Activated T-cell treated with anti-CD3 and anti-CD28 coated beads, Interleukin-2, amount 50 U/mL, for 24 hours (primary cell): ENCODE data around the gene HMGCLL1.

Source experiments
- DNase-seq: peaks from one replicate; pipeline ENCODE4 v3.0.0-alpha.2; 2020
- H3K27ac Mint-ChIP-seq: 2 replicates; pipeline ENCODE4 v1.8.0; 2020; ENCODE audit warnings: mild to moderate bottlenecking, mixed read lengths
- H3K27me3 Mint-ChIP-seq: 2 replicates; pipeline ENCODE4 v1.8.0; 2020; ENCODE audit warnings: mixed read lengths
- H3K36me3 Mint-ChIP-seq: 2 replicates; pipeline ENCODE4 v1.8.0; 2020; ENCODE audit warnings: low read depth, mixed read lengths
- H3K4me1 Mint-ChIP-seq: 2 replicates; pipeline ENCODE4 v1.8.0; 2020; ENCODE audit warnings: low read depth, mixed read lengths
- H3K4me3 Mint-ChIP-seq: 2 replicates; pipeline ENCODE4 v1.8.0; 2020; ENCODE audit warnings: mild to moderate bottlenecking, moderate library complexity, mixed read lengths
- H3K9me3 Mint-ChIP-seq: 2 replicates; pipeline ENCODE4 v1.8.0; 2020; ENCODE audit warnings: mixed read lengths

HMGCLL1 gene

DNA sequence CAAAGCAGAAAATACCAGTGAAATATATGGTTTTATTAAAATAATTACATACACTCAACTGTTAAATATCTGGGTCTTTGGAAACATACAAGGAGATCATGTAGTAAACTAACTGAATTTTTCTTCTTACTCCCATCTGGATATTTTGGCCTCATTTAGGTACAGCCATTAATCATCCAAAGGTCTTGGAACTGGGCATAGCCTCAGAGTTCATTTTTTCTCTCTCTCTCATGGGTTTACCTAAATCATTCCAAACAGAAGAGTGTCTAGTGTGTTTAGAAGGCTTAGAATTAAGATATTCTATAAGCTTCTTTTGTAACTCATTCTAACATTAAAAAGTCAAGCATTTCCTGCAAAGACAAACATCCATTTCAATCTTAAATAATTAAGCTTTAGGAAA, 79.4 kb downstream of the HMGCLL1 start:
- Mint-ChIP-seq H3K9me3 (peaks cover 4% of the 10 kb centered on the region), H3K27ac (no peak overlapping the region), H3K4me3 (no peak overlapping the region), H3K36me3 (no peaks in the 10 kb centered on the region), H3K4me1 (no peaks in the 10 kb centered on the region), H3K27me3 (no peaks in the 10 kb centered on the region)
- no peak for DNase-seq

DNA sequence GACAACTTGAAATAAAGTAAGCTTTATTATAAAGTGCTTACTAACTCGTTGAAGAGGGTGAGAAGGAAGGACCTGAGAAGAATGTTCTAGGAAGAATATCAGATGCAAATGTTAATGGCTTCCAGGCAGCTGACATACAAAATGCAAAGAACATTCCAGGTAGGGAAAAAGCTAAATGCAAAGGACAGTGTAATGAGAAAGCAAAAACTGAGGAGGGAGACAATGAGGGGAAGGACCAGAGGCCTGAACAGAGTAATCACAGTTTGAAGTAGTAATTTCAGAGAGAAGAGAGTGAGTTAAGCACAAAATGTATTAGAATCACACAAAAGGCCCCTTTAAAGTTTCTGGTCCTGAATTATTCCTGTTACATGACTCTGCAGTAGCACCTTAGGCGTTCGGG, 81.3 kb downstream of the HMGCLL1 start:
- H3K27ac Mint-ChIP-seq = no peak overlapping the region
- H3K9me3 Mint-ChIP-seq = peaks cover 4% of the 10 kb centered on the region
- no peak for DNase-seq
- no peak overlapping the region for H3K4me3 Mint-ChIP-seq
- H3K4me1 Mint-ChIP-seq = no peaks in the 10 kb centered on the region
- H3K27me3 Mint-ChIP-seq = no peaks in the 10 kb centered on the region
- H3K36me3 Mint-ChIP-seq = no peaks in the 10 kb centered on the region

DNA sequence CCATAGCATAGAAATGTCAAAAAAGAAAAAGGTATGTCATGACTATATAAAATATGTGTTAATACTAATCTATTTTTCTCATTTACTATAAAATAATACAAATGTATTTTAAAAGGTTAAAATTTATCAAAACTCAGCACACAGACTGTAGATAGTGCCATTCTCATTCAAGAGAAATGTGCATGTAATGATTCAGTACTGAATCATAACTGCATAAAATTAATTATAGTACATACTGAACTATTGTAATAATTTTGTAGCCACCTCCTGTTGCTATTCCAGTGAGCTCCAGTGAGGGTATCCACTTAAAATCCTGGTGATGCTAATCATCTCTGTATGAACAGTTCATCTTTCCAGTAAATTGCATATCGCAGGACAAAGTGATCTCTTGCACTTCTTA, 82.8 kb downstream of the HMGCLL1 start:
- Mint-ChIP-seq H3K4me3 (no peak overlapping the region), H3K27me3 (no peaks in the 10 kb centered on the region), H3K9me3 (peaks cover 4% of the 10 kb centered on the region), H3K27ac (no peak overlapping the region), H3K36me3 (no peaks in the 10 kb centered on the region), H3K4me1 (no peaks in the 10 kb centered on the region)
- no peak for DNase-seq

DNA sequence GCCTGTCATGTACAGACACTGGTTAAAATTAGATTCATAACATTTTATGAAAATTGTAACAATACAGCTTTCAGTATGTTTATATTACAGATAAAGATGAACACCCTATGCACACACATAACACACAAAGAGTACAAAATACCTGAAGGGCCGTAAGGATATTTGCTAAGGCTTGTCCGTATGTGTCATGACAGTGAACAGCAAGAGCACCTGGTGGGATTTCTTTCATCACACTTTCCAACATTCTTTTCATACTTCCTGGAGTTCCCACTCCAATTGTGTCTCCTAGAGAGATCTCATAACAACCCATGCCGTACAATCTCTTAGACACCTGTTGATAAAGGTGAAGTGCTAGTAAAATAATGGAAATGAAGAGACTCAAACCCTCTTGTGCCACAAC, 83.7 kb downstream of the HMGCLL1 start:
- peaks cover 4% of the 10 kb centered on the region for H3K9me3 Mint-ChIP-seq
- no peak for DNase-seq
- H3K27ac Mint-ChIP-seq = no peak overlapping the region
- H3K4me3 Mint-ChIP-seq = no peak overlapping the region
- H3K4me1 Mint-ChIP-seq = no peaks in the 10 kb centered on the region
- no peaks in the 10 kb centered on the region for H3K27me3 Mint-ChIP-seq
- no peaks in the 10 kb centered on the region for H3K36me3 Mint-ChIP-seq

DNA sequence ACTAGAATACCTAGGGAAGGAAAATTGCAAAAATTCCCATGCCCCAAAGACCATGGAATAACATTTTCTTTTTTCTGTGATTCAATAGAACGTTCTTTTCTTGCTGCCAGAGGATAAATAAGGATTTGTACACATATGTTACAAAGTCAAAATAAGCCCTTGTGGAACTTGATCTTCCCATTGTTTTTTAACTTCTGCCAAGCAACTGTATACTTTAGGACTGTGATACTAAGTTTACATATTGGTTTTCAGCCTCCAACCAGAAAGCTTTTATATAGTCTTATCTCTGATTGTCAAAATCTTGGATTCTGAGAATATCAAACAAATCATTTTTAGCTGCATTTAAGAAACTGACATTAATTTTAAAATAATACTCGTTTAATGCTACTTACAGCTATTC, 84.6 kb downstream of the HMGCLL1 start:
- H3K27ac Mint-ChIP-seq = no peak overlapping the region
- peaks cover 7% of the 10 kb centered on the region for H3K9me3 Mint-ChIP-seq
- no peak for DNase-seq
- H3K4me1 Mint-ChIP-seq = no peaks in the 10 kb centered on the region
- no peaks in the 10 kb centered on the region for H3K36me3 Mint-ChIP-seq
- H3K27me3 Mint-ChIP-seq = no peaks in the 10 kb centered on the region
- H3K4me3 Mint-ChIP-seq = no peak overlapping the region

DNA sequence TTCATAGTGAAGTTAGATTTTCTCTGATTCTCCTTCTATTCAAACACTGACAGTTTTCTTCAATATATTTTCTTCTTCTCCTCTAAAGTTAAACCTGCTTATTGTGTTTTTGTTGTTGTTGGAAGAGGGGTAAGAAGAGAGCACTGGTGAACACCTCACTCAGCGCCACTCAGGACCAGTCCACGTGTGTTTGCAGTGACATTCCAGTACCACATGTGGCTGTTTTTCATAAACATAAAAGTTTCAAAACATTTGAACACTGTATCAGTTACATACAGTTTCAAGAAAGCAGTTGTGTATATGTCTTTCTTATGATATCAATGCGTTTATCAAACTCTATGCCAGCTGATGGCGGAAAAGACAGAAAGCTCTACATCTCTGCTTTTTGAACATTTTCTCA, 86.7 kb downstream of the HMGCLL1 start:
- H3K27me3 Mint-ChIP-seq = no peaks in the 10 kb centered on the region
- peaks cover 12% of the 10 kb centered on the region for H3K9me3 Mint-ChIP-seq
- no peak overlapping the region for H3K4me3 Mint-ChIP-seq
- no peaks in the 10 kb centered on the region for H3K4me1 Mint-ChIP-seq
- no peak for DNase-seq
- no peaks in the 10 kb centered on the region for H3K36me3 Mint-ChIP-seq
- no peak overlapping the region for H3K27ac Mint-ChIP-seq

DNA sequence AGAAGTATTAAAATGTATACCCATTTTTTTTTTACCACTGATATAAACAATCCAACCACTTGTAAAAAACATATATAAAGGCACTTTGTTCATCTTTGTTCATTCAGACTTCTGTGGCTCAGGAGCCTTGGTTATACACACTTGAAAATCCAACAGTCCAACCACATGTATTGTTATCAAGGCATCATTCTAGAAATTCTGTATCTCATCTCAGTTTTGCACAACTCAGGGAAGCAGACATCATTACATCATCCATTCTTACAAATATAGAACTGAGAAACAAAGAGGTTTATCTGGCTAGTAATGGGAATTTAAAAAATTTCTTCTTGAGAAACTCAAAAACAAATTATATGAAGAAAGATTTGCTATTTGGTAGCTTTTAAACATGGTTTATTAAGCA, 88.1 kb downstream of the HMGCLL1 start:
- Mint-ChIP-seq H3K27me3 (no peaks in the 10 kb centered on the region), H3K27ac (no peak overlapping the region), H3K4me3 (no peak overlapping the region), H3K4me1 (no peaks in the 10 kb centered on the region), H3K36me3 (no peaks in the 10 kb centered on the region), H3K9me3 (peaks cover 18% of the 10 kb centered on the region)
- DNase-seq = no peak

DNA sequence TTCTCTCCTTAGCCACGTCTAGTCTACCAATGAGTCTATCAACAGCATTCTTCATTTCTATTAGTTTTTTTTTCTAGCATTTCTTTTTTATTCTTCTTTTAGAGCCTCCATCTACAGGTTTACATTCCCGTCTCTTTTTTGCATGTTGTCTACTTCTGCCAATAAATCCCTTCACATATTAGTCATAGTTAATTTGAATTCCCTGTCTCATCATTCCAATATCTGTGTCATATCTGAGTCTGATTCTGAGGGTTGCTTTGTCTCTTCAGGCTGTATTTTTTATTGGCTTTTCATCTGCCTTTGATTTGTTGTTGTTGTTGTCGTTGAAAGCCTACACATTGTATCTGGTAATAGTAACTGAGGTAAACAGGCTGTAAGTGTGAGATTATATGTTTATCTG, 104.6 kb downstream of the HMGCLL1 start:
- H3K4me1 Mint-ChIP-seq = no peaks in the 10 kb centered on the region
- no peak overlapping the region for H3K4me3 Mint-ChIP-seq
- H3K27me3 Mint-ChIP-seq = no peaks in the 10 kb centered on the region
- peaks cover 2% of the 10 kb centered on the region for H3K9me3 Mint-ChIP-seq
- no peak overlapping the region for H3K27ac Mint-ChIP-seq
- H3K36me3 Mint-ChIP-seq = no peaks in the 10 kb centered on the region
- DNase-seq = no peak

DNA sequence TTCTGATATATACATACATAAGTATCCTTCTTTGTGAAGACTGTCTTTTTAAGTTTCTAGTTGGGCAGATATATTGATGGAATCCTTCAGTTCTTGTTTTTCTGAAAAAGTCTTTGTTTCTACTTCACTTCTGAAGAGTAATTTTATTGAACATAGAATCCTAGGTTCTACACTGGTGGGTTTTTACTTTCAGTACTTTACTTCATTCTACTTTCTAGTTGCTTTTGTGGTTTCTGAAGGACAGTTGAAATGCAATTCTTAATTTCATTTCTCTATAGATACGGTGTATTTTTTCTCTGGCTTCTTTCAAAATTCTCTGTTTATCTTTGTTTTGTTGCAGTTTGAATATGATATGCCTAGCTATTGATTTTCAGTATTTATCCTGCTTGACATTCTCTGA, 105.3 kb downstream of the HMGCLL1 start:
- Mint-ChIP-seq H3K9me3 (peaks cover 2% of the 10 kb centered on the region), H3K27me3 (no peaks in the 10 kb centered on the region), H3K27ac (no peak overlapping the region), H3K36me3 (no peaks in the 10 kb centered on the region), H3K4me3 (no peak overlapping the region), H3K4me1 (no peaks in the 10 kb centered on the region)
- no peak for DNase-seq

DNA sequence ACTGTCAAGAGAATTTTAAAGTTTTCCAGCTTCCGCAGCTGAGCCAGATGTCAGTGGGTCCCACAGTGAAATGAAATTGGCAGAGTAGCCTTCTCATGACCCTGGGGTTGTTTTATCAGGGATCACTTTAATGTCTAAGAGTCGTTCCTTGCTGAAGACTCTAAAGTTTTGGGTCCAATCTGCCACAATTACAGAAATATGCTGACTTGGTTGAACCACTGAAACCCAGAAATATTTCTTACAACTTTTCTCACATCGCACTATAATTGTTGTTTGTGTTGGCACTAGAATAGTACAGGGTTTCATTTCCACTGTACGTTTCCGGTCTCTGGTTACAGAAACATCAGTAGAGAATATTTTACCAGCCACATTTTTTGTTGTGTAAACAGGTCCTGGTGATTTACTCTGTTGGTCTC, 109.0 kb downstream of the HMGCLL1 start:
- no peak for DNase-seq
- Mint-ChIP-seq H3K27ac (no peak overlapping the region), H3K4me1 (no peaks in the 10 kb centered on the region)

DNA sequence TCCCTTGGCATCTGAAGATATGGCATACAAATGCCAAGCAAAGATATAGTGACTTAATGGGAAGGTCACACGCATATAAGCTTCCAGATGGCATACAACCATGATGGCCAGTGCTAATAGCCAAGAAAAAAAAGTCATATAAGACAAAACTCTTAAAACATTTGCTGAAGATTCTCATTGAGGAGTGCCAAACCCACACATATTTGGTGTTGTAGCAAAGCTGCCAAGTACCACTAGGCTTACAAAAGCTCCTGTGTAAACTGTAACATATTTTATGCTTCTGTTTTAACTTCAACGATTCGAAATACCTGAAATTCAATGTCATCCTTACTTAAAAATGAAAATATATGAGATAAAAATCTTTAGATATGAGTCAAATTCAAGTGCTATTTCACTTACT, 123.0 kb downstream of the HMGCLL1 start:
- no peaks in the 10 kb centered on the region for H3K36me3 Mint-ChIP-seq
- no peak for DNase-seq
- H3K27me3 Mint-ChIP-seq = no peaks in the 10 kb centered on the region
- H3K9me3 Mint-ChIP-seq = peaks cover 4% of the 10 kb centered on the region
- H3K27ac Mint-ChIP-seq = no peak overlapping the region
- H3K4me1 Mint-ChIP-seq = no peaks in the 10 kb centered on the region
- no peak overlapping the region for H3K4me3 Mint-ChIP-seq

More for the DNA sequence above, 109.0 kb downstream of the HMGCLL1 start:
- Mint-ChIP-seq H3K27me3 (no peaks in the 10 kb centered on the region), H3K9me3 (peaks cover 2% of the 10 kb centered on the region), H3K4me3 (no peak overlapping the region), H3K36me3 (no peaks in the 10 kb centered on the region)

DNA sequence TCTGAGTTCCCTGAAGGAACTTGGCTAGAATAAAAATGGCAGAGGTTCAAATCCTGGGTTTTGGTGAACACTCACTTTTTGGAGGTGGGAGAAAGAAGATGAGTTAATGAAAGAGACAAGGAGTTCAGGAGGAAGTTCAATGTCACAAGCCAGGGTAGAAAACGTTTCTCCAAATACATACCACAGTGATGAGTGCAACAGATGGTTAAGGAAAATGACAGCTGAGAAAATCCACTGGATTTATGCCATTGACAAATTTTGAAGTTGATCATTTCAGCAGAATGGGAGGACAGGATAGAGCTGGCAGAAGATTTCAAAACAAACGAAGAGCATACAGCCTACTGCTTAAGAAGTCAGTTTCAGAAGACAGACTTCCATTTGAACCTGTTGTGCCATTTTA, 129.0 kb downstream of the HMGCLL1 start:
- H3K27ac Mint-ChIP-seq = no peak overlapping the region
- no peaks in the 10 kb centered on the region for H3K27me3 Mint-ChIP-seq
- DNase-seq = no peak
- H3K9me3 Mint-ChIP-seq = peaks cover 6% of the 10 kb centered on the region
- no peaks in the 10 kb centered on the region for H3K36me3 Mint-ChIP-seq
- no peak overlapping the region for H3K4me3 Mint-ChIP-seq
- H3K4me1 Mint-ChIP-seq = no peaks in the 10 kb centered on the region

DNA sequence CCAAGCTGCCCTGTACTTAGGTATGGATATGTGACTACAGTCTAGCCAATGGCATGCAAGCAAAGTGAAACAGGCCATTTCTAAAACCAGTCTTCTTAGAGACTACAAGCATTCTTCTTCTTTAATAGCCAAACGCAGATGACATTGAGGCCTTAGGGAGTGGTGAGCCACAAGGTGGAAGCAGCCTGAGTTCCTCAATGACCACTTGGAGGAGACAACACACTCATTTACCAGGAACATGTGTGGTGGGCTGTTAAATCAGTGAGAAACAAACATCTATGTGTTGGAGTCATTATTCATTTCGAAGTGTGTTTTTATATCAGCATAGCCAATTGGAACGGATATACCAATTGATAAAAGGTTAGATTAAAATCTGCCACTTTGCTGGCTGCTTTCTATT, 129.8 kb downstream of the HMGCLL1 start:
- no peak overlapping the region for H3K4me3 Mint-ChIP-seq
- no peaks in the 10 kb centered on the region for H3K36me3 Mint-ChIP-seq
- no peak for DNase-seq
- H3K27me3 Mint-ChIP-seq = no peaks in the 10 kb centered on the region
- H3K4me1 Mint-ChIP-seq = no peaks in the 10 kb centered on the region
- peaks cover 6% of the 10 kb centered on the region for H3K9me3 Mint-ChIP-seq
- H3K27ac Mint-ChIP-seq = no peak overlapping the region

DNA sequence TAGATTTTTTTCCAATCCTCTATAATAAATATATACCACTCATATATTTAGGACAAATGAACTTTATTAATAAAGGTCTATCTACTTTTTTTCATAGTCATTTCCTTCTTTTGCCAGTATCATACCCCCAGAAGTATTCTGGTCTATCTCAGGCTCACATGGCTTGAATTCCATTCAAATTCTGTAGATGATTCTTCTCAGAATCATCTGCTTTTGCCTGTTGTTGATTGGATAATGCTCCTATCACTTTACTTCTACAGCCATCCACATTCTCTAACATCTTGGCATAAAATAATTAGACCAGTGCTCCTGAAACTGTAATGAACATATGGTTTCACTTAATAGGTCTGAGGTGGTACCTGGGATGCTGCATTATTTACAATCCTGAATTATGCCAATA, 130.5 kb downstream of the HMGCLL1 start:
- peaks cover 6% of the 10 kb centered on the region for H3K9me3 Mint-ChIP-seq
- no peaks in the 10 kb centered on the region for H3K27me3 Mint-ChIP-seq
- H3K4me1 Mint-ChIP-seq = no peaks in the 10 kb centered on the region
- no peak overlapping the region for H3K4me3 Mint-ChIP-seq
- H3K36me3 Mint-ChIP-seq = no peaks in the 10 kb centered on the region
- H3K27ac Mint-ChIP-seq = no peak overlapping the region
- DNase-seq = no peak

DNA sequence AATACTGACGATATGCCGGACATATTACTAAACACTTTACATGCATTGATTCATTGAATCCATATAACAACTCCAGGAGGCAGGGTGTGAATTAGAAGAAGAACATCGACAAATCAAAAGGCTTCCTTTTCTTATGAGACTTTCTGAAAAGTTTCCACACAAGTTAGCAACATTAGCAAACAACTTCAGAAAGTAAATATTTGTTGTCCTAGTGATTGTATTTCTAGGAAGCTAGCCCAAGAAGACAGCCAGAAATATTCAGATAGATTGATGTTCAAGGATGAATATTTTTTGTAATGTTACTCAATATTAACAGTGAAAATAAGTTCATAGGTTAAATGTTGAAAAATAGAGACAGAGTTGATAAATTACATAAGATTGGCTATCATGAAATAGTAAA, 131.1 kb downstream of the HMGCLL1 start:
- Mint-ChIP-seq H3K4me3 (no peak overlapping the region), H3K4me1 (no peaks in the 10 kb centered on the region), H3K27ac (no peak overlapping the region), H3K36me3 (no peaks in the 10 kb centered on the region), H3K27me3 (no peaks in the 10 kb centered on the region), H3K9me3 (peaks cover 6% of the 10 kb centered on the region)
- DNase-seq = no peak

DNA sequence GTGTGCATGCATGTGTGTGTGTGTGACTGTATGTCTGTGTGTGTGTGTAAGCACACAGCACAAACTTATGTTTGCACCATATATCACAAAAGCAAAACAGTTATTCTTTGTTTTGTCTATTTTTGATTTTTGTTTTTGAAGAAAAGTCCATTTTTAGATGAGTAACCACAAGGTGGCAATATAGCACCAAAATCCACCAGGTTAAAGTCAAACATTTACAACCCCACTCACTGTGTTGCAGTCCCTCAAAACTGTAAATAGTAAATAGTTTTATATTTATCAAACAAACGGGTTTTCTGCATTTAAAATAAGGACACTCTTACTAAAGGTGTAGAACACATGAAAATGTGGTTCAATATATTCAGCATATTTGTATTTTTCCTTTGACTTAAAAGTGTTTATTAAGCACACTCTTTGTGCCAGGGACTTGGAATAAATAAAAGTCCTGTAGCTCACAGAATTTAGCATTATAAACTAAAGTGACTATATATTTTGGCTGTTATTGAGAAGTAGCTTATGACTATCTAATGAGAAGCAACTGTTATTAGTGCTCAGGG, 133.3 kb downstream of the HMGCLL1 start:
- Mint-ChIP-seq H3K27me3 (no peaks in the 10 kb centered on the region), H3K4me1 (no peaks in the 10 kb centered on the region), H3K27ac (no peak overlapping the region), H3K36me3 (no peaks in the 10 kb centered on the region), H3K9me3 (peaks cover 4% of the 10 kb centered on the region), H3K4me3 (no peak overlapping the region)
- DNase-seq = no peak
